Tibial nerve (tissue), 4 donors: ENCODE data around the gene MEIS1. TPM values are rescaled to one million over a fixed set of nuclear protein-coding genes. Genes with fewer than 3 reads are reported as not detected.

Experiments used
- DNase-seq, 2 donors: peaks; one replicate each; pipeline ENCODE4 v3.0.0-alpha.2; 2019; ENCODE audit warnings: low spot score in 2 of 2
- H3K27ac ChIP-seq, 4 donors: fragments of 200-600 bp; sonication (generic) in 3 of 4; one replicate each; pipeline ENCODE4 v1.5.1; 2017 to 2019; ENCODE audit warnings: mild to moderate bottlenecking in 1 of 4
- H3K27me3 ChIP-seq, 2 donors: fragments of 200-600 bp; sonication (generic) in 1 of 2; one replicate each; pipeline versions ENCODE4 v1.5.1 to v1.6.0; 2017 to 2019
- H3K36me3 ChIP-seq, 3 donors: fragments of 200-600 bp; sonication (generic); one replicate each; pipeline ENCODE4 v1.5.1; 2018 to 2019
- H3K4me1 ChIP-seq, 4 donors: fragments of 200-600 bp; sonication (generic) in 3 of 4; one replicate each; pipeline ENCODE4 v1.5.1; 2017 to 2019
- H3K4me3 ChIP-seq, 4 donors: fragments of 200-600 bp; sonication (generic) in 3 of 4; one replicate each; pipeline ENCODE4 v1.5.1; 2017 to 2019; ENCODE audit warnings: mild to moderate bottlenecking in 1 of 4, moderate library complexity in 1 of 4
- H3K9me3 ChIP-seq, 4 donors: fragments of 200-600 bp; sonication (generic) in 3 of 4; one replicate each; pipeline ENCODE4 v1.5.1; 2017 to 2019
- CTCF ChIP-seq, 5 experiments: fragments of 200-600 bp in 3 of 5; fragments of 450-650 bp in 2 of 5; sonication (generic) in 3 of 5; IDR thresholded peaks; one replicate each; pipeline ENCODE4 v1.5.1; 2016 to 2019; ENCODE audit warnings: antibody characterized with exemption in 5 of 5, mild to moderate bottlenecking in 3 of 5, moderate library complexity in 2 of 5
- EP300 ChIP-seq, 2 donors: sonication (generic); formaldehyde crosslinking; IDR thresholded peaks; one replicate each; pipeline ENCODE4 v1.6.1; 2017; ENCODE audit warnings: antibody characterized with exemption in 2 of 2, mild to moderate bottlenecking in 1 of 2
- POLR2A ChIP-seq, 2 donors: fragments of 450-650 bp; IDR thresholded peaks; one replicate each; pipeline ENCODE4 v1.6.1; 2017; ENCODE audit warnings: antibody characterized with exemption in 2 of 2, mild to moderate bottlenecking in 2 of 2, moderate library complexity in 2 of 2
- WGBS, 2 donors: methylation state at CpG; one replicate each; pipeline ENCODE4 v1.1.5; 2018; 5-methylcytosine and 5-hydroxymethylcytosine counted together
- total RNA-seq, 4 donors: library from RNA; depleted of rRNA; stranded (reverse); fragments of >200 nt; gene quantifications; one replicate each; pipeline ENCODE4 v1.1.0, GENCODE V29; 2016

MEIS1 gene
- total RNA-seq, 4 donors from 2014 or later: 9.0 to 18.4 (median 12.5) TPM

DNA sequence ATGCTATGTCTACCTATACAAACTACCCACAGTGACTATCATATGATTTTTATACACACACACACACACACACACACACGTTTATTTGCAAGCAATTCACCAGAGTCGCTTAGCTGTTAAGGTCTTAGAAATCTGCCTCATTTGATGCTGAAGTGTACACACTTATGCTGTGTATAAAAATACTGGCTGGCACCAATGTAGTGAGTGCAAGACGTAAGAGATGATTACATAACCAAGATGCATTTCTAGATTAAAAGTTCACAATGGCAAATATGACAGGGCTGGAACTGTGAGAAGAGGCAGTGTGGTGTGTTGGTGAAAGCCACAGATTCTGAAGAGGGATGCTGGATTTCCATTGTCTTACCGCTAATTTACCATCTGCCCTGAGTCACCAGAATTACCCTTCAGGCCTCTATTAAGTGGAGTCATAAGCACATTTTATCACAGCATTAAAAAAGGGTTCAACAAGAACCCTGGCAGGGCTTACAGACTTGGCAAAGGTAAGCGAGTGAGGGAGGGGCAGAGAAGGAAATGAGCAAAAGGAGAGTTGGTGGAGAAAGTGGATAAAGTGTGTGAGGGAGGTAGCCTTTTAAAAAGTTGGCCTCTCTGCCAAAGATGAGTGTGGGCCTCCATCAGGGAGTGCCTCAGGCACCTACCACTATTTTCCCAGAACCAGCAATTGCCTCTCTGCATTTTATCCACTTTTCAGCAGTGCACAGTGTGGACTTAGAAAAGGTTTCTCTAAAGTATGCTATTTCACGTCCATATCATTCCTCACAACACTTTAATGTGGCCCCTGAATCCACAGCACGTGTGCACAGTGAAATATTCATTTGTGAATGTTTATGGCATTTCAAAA, 21.5 kb downstream of the MEIS1 start:
- DNase-seq: no peak
- no peak overlapping the region for H3K4me3 ChIP-seq
- WGBS, 2 donors: 78% methylated on average over 7 of the region's 7 CpGs
- no peaks in the 10 kb centered on the region for H3K9me3 ChIP-seq
- peaks cover 0 to 9% (median 0%) of the 10 kb centered on the region in 3 donors for H3K36me3 ChIP-seq
- no peaks in the 10 kb centered on the region for H3K4me1 ChIP-seq
- no peak overlapping the region for H3K27ac ChIP-seq
- no peaks in the 10 kb centered on the region for H3K27me3 ChIP-seq
- TF ChIP-seq CTCF (IDR thresholded peaks at IDR 0.05) (no peak), EP300 (IDR thresholded peaks at IDR 0.05) (no peak), POLR2A (IDR thresholded peaks at IDR 0.05) (no peak)

DNA sequence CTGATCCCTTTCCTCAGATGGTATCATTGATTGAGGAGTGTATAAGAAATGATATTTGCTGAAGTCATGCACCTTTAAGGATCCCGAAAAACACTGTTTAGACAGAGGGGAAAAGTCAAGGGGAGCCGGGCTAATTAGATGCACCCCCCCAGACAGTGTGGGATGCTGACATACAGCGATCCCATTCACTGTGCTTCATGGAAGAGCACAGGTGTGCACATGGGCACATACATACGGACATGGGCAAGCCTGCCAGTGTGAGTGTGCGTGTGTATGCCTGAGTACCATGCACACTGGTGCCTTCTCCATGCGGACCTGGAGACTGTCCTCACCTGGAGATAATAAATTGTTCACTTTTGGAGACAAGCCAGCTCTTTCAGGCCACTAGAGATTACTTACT, 22.6 kb downstream of the MEIS1 start:
- Histone ChIP-seq H3K4me1 (no peaks in the 10 kb centered on the region), H3K36me3 (peaks cover 0 to 9% (median 0%) of the 10 kb centered on the region in 3 donors), H3K4me3 (no peak overlapping the region), H3K9me3 (no peaks in the 10 kb centered on the region), H3K27ac (no peak overlapping the region), H3K27me3 (no peaks in the 10 kb centered on the region)
- TF ChIP-seq CTCF (IDR thresholded peaks at IDR 0.05) (no peak), POLR2A (IDR thresholded peaks at IDR 0.05) (no peak), EP300 (IDR thresholded peaks at IDR 0.05) (no peak)
- WGBS, 2 donors: 77 to 85% methylated on average over 6 of the region's 6 CpGs
- DNase-seq: no peak

DNA sequence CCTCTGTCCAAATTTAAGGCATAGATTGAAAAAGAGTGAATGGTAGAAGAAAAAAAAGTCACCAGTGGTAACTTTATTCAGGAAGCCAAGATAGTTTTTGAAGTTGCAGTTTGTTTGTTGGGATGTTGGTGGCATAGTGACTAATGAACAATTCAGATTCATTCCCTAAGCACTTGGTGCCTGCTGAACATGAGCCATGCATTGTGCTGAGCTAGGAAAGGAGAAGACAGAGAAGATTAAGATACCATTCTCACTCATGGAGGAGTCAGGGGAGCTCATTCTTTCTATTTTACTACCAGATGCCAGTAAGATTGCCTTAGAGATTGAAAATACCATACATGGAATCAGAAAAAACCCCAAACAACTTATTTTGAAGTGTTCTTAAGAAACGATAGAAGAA, 25.1 kb downstream of the MEIS1 start:
- Histone ChIP-seq H3K27me3 (no peaks in the 10 kb centered on the region), H3K27ac (no peak overlapping the region), H3K4me3 (no peak overlapping the region), H3K9me3 (no peaks in the 10 kb centered on the region), H3K36me3 (peaks cover 0 to 9% (median 0%) of the 10 kb centered on the region in 3 donors), H3K4me1 (peaks cover 0 to 11% (median 0%) of the 10 kb centered on the region in 4 donors)
- TF ChIP-seq EP300 (IDR thresholded peaks at IDR 0.05) (no peak), POLR2A (IDR thresholded peaks at IDR 0.05) (no peak), CTCF (IDR thresholded peaks at IDR 0.05) (no peak)
- DNase-seq: no peak
- WGBS, 2 donors: 76 to 79% methylated on average over 1 of the region's 1 CpG

- Histone ChIP-seq H3K4me1 (peaks cover 0 to 20% (median 0%) of the 10 kb centered on the region in 4 donors), H3K27ac (no peak overlapping the region), H3K4me3 (no peak overlapping the region), H3K9me3 (no peaks in the 10 kb centered on the region), H3K36me3 (peaks cover 0 to 6% (median 0%) of the 10 kb centered on the region in 3 donors), H3K27me3 (no peaks in the 10 kb centered on the region)
- no peak for DNase-seq
- TF ChIP-seq CTCF (IDR thresholded peaks at IDR 0.05) (no peak), EP300 (IDR thresholded peaks at IDR 0.05) (no peak), POLR2A (IDR thresholded peaks at IDR 0.05) (no peak)
- WGBS, 2 donors: 80 to 86% methylated on average over 3 of the region's 3 CpGs
Observed at GRCh38 chr2:66461001-66461663, 26.2 kb downstream of the MEIS1 start.
